ENCODE results near the gene ST7L.

- TF ChIP-seq CTCF (IDR thresholded peaks at IDR 0.05; ENCODE audit: low read depth, low read length, poor library complexity, severe bottlenecking) (no peak), EZH2phosphoT487 (IDR thresholded peaks at IDR 0.05; ENCODE audit: borderline replicate concordance, low read length) (no peak)
Measured at GRCh38 chr1:112541299-112541698, 77.6 kb downstream of the ST7L start.

Measured in DOHH2 (cell line).